HG02798 (cell line): ENCODE results near the gene KRTAP24-1.

Experiments
- ATAC-seq: cut with Tn5 transposase; IDR thresholded peaks from one replicate; pipeline ENCODE4 v1.9.1; 2021; ENCODE audit warnings: mild to moderate bottlenecking; ENCODE audit not compliant: unreplicated experiment, poor library complexity

KRTAP24-1 gene, protein sequence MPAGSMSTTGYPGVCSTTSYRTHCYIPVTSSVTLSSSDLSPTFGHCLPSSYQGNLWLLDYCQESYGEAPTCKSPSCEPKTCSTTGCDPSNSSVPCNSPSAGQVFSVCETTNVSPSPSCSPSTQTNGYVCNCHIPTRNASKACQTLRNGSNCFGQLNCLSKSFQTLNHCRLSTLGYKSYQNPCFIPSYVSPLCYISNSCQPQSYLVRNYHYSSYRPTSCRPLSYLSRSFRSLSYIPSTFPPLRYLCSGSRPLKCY

DNA sequence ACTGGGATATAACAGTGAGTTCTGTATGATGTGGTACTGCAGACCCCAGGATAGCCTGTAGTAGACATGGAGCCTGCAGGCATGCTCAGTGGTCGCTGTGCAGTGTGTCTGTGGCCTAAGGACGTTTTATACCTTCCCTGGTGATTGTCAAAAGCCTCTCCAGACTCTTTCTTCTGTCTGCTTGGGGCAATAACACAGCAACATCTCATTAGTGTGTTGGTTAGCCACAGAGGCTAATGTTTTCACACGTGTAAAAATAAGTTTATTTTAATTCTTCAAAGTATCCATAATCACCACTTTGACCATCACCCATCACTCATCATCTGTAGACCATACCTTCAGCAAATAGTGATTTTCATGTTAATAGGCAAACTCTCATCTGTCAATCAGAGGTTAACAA, at the start of gene KRTAP24-1:
Gene KRTAP24-1 (minus strand): TSS at position 101 of the 400 bp plus-strand sequence. CDS start 18 bp downstream, at position 83.
- ATAC-seq: no peak

DNA sequence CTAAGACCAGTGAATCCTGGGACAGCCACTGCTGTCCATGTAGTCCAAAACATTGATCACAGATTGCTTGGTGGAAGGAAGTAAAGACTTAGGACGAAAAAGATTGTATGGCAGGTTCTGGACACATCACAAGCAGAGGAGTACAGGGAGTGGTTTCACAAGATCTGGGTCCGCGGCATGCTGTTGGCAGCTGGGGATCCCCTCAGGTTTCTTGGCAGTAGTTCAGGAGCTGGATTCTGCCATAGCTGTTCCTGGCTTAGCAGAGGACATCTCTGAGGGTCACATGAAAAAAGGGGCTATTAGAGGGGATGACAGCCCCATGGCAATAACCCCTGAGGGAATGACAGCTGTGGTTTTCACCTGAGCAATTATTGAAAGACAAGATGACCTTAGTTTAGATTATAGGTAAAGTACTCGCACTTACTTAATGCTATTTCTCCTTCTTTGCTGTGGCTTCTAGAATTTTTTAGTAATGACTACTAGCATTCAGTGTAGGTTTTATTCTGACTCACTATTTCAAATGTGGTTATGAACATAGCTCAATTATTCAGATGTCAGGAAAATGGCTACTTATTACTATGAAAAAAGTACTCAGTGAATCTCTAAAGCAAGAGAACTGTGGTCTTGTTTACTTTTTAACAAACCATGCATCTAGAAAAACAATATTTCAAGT, 46.6 kb upstream of the KRTAP24-1 start:
- no peak for ATAC-seq

DNA sequence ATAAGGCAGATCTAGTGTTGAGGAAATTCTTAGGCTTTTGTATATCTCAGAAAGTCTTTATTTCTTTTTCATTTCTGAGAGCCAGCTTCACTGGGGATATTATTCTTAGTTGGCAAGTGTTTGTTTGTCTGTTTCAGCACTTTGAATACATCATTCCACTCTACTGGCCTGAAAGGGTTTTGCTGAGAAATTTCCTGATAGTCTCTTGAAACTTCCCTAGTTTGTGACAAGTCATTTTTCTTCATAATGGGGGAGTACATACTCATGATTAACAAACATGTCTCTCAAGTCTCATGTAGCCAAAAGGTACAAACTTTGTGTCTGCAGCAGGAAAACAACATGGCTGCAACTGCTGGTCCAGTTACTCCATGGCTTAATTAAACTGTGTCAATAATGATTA, 43.6 kb upstream of the KRTAP24-1 start:
- ATAC-seq: no peak

GRCh38 chr21:30320215-30320614, 37.5 kb upstream of the KRTAP24-1 start, which contains the start of gene KRTAP26-1:
Gene KRTAP26-1, minus strand, starts transcription at chr21:30320315. Its CDS starts 280 bp downstream, at chr21:30320035.
- no peak for ATAC-seq

- no peak for ATAC-seq
These were observed 33.0 kb upstream of the KRTAP24-1 start for GRCh38 chr21:30315701-30316100.

- no peak for ATAC-seq
These were observed 24.1 kb upstream of the KRTAP24-1 start for GRCh38 chr21:30306884-30307283.

DNA sequence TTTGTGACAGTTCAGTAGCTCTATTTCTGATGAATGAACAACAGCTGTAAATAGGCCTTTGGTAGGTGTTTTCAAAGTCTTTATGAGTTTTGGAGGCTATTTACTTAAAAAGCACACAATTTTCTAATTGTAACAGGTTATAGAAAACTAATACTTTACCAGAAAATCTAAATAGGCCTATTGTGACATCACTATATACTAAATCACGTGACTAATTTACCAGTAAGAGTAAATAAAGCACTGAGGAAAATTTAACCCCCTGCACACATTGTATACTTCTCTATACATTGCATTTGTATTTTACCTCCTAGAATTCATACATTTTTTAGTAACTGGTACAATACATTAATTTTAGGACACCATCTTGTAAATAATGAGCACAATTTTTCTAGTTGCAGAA, 22.4 kb upstream of the KRTAP24-1 start:
- no peak for ATAC-seq

DNA sequence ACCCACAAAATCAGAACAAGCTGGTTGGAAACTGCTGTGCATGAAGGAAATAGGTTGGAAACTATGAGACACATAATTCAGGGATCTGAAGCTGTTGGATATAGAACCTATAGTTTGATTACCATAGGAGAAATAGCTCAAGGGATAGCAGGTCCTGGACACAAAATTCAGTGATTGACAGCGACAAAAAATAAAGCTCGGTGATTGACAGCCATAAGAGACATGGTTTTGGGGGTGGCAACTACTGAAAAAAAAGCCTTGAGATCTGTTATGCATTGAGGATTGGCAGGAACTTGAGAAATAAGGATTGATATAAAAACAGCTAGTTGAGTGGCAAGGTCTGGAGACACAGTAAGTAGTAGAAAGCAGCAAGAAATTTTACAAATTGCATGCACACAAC, 6.5 kb upstream of the KRTAP24-1 start, which contains the start of gene KRTAP25-1:
Gene KRTAP25-1 (minus strand): TSS at position 300 of the 400 bp plus-strand sequence. CDS start 24 bp downstream, at position 276.
- ATAC-seq: no peak

- no peak for ATAC-seq
These were observed 11.1 kb downstream of the KRTAP24-1 start for GRCh38 chr21:30271611-30272010.

DNA sequence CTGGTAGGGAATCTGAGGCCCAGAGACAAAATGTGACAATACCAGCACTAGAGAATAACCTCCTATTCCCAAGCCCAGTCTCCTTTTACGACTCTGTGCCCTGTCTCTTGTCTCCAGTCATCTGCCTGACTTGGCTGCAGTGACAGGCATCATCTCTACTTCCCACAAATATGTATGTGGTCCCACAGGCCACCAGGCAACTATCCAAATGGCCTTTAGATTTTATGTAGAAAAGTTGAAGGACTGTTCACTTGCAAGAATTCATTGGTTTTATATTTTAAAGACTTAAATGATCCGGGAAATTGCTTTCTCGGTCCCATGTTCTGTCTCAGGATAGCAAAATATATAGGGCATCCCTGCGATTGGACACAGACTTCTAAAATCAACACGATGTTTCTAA, 11.6 kb downstream of the KRTAP24-1 start:
- no peak for ATAC-seq

DNA sequence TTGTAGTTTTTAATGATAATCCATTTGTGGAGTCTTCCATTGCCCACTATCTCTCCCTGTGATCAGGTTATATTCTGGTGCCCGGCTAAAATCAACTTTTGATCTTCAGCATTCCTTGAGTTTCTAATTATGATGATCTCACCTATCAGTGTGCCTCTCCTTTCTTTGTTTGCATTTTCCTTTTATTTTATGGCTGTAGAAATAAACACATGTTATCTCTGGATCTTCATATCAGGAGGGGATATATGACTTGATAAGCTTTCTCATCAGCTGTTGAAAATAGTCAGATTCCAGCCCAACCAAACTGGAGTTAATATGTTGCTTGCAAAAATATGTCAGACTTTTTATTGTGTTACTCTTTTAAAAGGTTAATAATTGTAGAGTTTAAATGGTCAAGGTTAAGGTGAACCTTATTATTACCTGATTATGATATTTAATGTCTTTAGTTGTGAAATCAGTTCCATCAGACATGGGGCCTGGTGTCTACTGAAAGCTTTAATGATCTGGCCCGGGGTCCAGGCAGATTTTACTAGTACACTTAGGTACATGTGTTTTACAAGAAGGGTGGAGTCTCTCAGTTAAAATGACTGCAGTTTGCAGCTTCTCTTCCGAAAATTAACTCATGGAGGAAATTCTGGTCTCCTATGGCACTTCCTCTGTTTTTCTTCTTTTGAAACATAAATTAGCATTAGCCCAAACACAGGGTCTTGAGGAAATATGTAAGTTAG, 12.8 kb downstream of the KRTAP24-1 start:
- ATAC-seq: no peak

- no peak for ATAC-seq
These were observed 14.0 kb downstream of the KRTAP24-1 start for GRCh38 chr21:30268608-30269197.

- no peak for ATAC-seq
These were observed 25.0 kb downstream of the KRTAP24-1 start for GRCh38 chr21:30257773-30258172.

GRCh38 chr21:30256100-30256499, 26.6 kb downstream of the KRTAP24-1 start:
- ATAC-seq: no peak

GRCh38 chr21:30255679-30256078, 27.1 kb downstream of the KRTAP24-1 start:
- no peak for ATAC-seq

DNA sequence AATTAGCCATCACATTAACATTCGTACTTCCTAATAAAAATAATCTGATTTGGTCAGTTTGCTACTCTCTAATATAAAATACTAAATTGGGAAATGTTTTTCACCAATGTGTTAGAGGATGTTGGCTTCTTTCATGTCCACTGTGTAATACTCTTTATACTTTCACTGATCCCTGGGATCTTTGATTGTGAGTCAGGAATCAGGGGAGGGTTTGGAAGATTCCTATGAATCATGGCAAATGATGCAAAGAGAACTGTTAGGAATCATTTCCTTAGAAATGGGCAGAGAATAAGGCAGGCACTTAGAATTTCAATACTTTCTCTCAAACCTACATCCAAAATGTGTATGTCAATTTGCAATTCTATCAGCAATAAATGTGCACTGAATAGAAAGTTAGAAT, 31.0 kb downstream of the KRTAP24-1 start:
- ATAC-seq: no peak

- no peak for ATAC-seq
These were observed 32.8 kb downstream of the KRTAP24-1 start for GRCh38 chr21:30249936-30250335.

- no peak for ATAC-seq
These were observed 33.9 kb downstream of the KRTAP24-1 start for GRCh38 chr21:30248844-30249243.

DNA sequence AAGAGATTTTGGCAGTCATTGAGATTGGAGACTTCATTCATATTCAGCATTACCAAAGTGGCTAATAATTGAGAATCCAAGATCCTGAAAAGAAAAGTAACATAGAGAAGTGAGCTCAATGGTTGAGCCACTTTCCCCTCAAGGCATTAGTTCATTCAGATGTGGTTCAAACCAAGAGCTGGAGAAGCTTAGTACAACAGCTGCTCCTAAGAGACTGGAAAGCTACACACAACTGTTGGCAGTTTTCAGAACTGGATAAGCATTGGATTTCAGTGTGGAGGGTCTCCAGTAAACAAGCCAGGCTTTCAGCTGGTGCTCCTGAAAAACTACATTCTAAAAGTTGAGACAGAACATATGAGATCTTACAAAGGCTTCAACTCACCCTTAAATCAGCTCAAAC, 37.7 kb downstream of the KRTAP24-1 start:
- no peak for ATAC-seq

DNA sequence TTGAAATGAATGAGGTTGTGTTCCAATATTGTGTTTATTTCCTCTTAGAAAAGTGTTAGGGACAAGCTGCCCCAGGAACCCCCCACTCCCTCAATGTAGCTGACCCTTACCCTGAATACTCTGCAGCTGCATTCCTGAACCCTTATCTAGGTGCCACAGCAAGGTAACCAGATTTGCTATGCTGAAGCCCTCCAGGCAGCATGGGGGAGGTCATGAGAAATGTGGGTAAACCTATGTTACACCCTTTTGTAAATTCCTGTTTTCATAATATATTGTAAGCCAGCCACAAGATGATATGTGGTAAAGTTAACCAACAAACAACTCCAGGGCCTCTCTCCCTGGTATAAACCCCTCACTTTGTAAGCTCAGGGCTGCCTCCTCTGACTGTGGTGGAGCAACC, 39.1 kb downstream of the KRTAP24-1 start:
- ATAC-seq: no peak

DNA sequence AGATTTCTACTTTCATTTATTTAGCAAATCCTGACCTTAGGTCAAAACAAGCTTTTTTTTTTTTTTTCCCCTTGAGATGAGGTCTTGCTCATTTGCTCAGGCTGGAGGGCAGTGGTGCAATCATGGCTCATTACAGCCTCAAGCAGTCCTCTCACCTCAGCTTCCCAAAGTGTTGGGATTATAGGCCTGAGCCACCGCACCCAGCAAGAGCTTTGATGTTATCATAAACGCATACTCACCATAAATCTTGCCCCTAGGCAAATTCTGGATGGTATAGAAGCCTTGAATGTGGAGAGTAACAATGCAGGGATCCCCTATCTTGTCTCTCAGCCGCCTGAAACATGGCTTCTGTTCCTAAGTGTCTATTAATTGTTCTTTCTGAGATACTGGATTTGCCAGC, 42.1 kb downstream of the KRTAP24-1 start:
- ATAC-seq: no peak
